Caco-2 (cell line): ENCODE results near the gene KIF26B. TPM values are rescaled to one million over a fixed set of nuclear protein-coding genes. Genes with fewer than 3 reads are reported as not detected.
"Not testable (repeated sequence)": the region's sequence is repeated elsewhere in the genome, so short reads cannot be mapped to it uniquely, and the experiment has no call there.

Experiments used
- BruUV-seq: library from RNA; stranded (reverse); fragments of 400-500 nt; replicated peaks from 2 replicates; lab custom pipeline; 2021; lab: Mats Ljungman, UMichigan
- CTCF ChIA-PET: fragments of 300-600 bp; sonication (Branson Sonifier 250); formaldehyde crosslinking; loops from one replicate; lab custom pipeline; 2022; ENCODE audit warnings: antibody characterized with exemption; lab: Charles Lee
- POLR2A ChIA-PET: fragments of 300-600 bp; sonication (Branson Sonifier 250); formaldehyde crosslinking; loops from one replicate; lab custom pipeline; 2022; ENCODE audit warnings: antibody characterized with exemption; lab: Charles Lee
- DNase-seq, 2 experiments: peaks; one replicate each; pipeline versions ENCODE4 v3.0.0 to v3.0.0-alpha.2; 2020 to 2022
- H3K27me3 ChIP-seq: replicated peaks from 2 replicates; pipeline ENCODE4 v1.6.0; 2011; ENCODE audit warnings: low read length; ENCODE audit not compliant: control insufficient read depth, insufficient read depth
- H3K36me3 ChIP-seq: 2 replicates; pipeline ENCODE4 v1.5.1; 2011; ENCODE audit warnings: low read length; ENCODE audit not compliant: control insufficient read depth, insufficient read depth
- H3K4me1 ChIP-seq: fragments of 250-450 bp; sonication (Bioruptor Pico); 2 replicates; pipeline ENCODE4 v1.5.1; 2020; ENCODE audit warnings: mild to moderate bottlenecking
- H3K4me3 ChIP-seq: 2 replicates; pipeline ENCODE4 v1.5.1; 2011; ENCODE audit warnings: low read depth, mild to moderate bottlenecking, control low read depth, low read length
- H3K9me3 ChIP-seq: fragments of 250-450 bp; sonication (Bioruptor Pico); 2 replicates; pipeline ENCODE4 v1.5.1; 2020; ENCODE audit warnings: mild to moderate bottlenecking, moderate library complexity
- H3K27ac Mint-ChIP-seq: one replicate; pipeline ENCODE4 v1.8.0; 2022; ENCODE audit warnings: mixed read lengths; ENCODE audit not compliant: unreplicated experiment
- H3K27me3 Mint-ChIP-seq: one replicate; pipeline ENCODE4 v1.8.0; 2022; ENCODE audit warnings: mixed read lengths; ENCODE audit not compliant: insufficient read depth, unreplicated experiment
- H3K36me3 Mint-ChIP-seq: one replicate; pipeline ENCODE4 v1.8.0; 2022; ENCODE audit warnings: mild to moderate bottlenecking, mixed read lengths; ENCODE audit not compliant: insufficient read depth, unreplicated experiment
- H3K4me1 Mint-ChIP-seq: one replicate; pipeline ENCODE4 v1.8.0; 2022; ENCODE audit warnings: low read depth, mixed read lengths; ENCODE audit not compliant: unreplicated experiment
- H3K4me3 Mint-ChIP-seq: one replicate; pipeline ENCODE4 v1.8.0; 2022; ENCODE audit warnings: mild to moderate bottlenecking, moderate library complexity, mixed read lengths; ENCODE audit not compliant: unreplicated experiment
- H3K9me3 Mint-ChIP-seq: one replicate; pipeline ENCODE4 v1.8.0; 2022; ENCODE audit warnings: mixed read lengths; ENCODE audit not compliant: unreplicated experiment
- intact Hi-C: fragments of 100-400 bp; cut with micrococcal nuclease; formaldehyde crosslinking; loops from one replicate; pipeline ENCODE4 v1.10.0; 2022; ENCODE audit not compliant: unreplicated experiment
- total RNA-seq: library from RNA; stranded (reverse); gene quantifications from 2 replicates; pipeline ENCODE4 v1.2.3, GENCODE V29; 2022
- TF ChIP-seq, protein P1 (sequence below), 2 experiments: fragments of 200-600 bp in 1 of 2; IDR thresholded peaks; 1 replicate in 1 of 2; 2 replicates in 1 of 2; pipeline versions ENCODE4 v1.5.1 to v1.8.0; 2011 to 2022; ENCODE audit warnings: antibody characterized with exemption in 1 of 2, control low read depth in 1 of 2, inconsistent platforms in 1 of 2, low read depth in 1 of 2, low read length in 1 of 2, mild to moderate bottlenecking in 1 of 2, moderate library complexity in 1 of 2; ENCODE audit not compliant: insufficient read depth in 1 of 2, severe bottlenecking in 1 of 2, unreplicated experiment in 1 of 2

KIF26B gene
- total RNA-seq, 1 experiment from 2014 or later = 4.9 TPM

DNA sequence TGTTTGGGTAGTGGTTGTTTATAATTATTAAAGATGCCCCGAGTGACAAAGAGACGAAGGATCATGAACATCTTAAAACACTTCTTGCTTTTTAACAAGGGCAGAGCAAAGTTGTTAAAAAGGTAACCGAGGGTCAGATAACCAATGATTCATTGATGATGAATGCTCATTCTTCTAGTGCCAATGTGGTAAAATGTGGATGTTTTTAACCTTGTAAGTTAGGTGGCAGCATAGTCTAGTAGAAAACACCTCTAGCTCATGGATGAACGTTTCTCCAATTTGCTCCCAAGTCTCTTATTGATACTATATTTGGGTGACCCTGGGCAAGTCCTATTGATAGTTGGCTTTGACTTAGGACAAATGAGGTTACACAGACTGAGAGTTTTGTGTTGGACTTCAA is 167.9 kb downstream of the KIF26B start:
- H3K4me1 ChIP-seq = no peaks in the 10 kb centered on the region; the same call in 1 of the 2 replicates
- no peak for DNase-seq

DNA sequence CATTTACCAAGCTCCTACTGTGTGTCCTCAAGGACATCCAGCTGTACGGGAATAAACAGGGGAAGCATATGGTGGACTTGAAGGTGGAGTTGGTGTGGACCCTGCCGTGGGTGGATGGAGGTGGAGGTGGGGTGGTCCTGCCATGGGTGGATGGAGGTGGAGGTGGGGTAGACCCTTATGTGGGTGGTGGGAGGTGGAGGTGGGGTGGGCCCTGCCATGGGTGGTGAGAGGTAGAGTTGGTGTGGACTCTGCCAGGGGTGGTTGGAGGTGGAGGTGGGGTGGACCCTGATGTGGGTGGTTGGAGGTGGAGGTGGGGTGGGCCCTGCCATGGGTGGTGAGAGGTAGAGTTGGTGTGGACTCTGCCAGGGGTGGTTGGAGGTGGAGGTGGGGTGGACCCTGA is 169.0 kb downstream of the KIF26B start:
- H3K4me1 ChIP-seq, H3K4me3 ChIP-seq, CTCF ChIA-PET, H3K36me3 ChIP-seq, H3K27me3 ChIP-seq, H3K4me1 Mint-ChIP-seq, H3K27ac Mint-ChIP-seq, DNase-seq, H3K9me3 Mint-ChIP-seq, POLR2A ChIA-PET, H3K9me3 ChIP-seq, H3K36me3 Mint-ChIP-seq, H3K4me3 Mint-ChIP-seq, BruUV-seq, H3K27me3 Mint-ChIP-seq: not testable (repeated sequence)
- intact Hi-C loops = loop anchor here (10.0 kb wide), 1 partner anchor 169 kb away; the partner anchor contains the start of gene KIF26B

More for the DNA sequence above, 167.9 kb downstream of the KIF26B start:
- Histone ChIP-seq H3K27me3 (no peaks in the 10 kb centered on the region), H3K36me3 (no peaks in the 10 kb centered on the region), H3K9me3 (no peaks in the 10 kb centered on the region), H3K4me3 (no peak overlapping the region)
- POLR2A ChIA-PET = no interaction called here
- Mint-ChIP-seq H3K4me1 (peaks cover 4% of the 10 kb centered on the region), H3K27ac (no peak overlapping the region), H3K9me3 (no peaks in the 10 kb centered on the region), H3K36me3 (no peaks in the 10 kb centered on the region), H3K27me3 (no peaks in the 10 kb centered on the region), H3K4me3 (no peak overlapping the region)
- BruUV-seq = no TSS peak
- intact Hi-C loops = loop anchor here (1.0 to 10.0 kb wide), 2 partner anchors 168 to 681 kb away; partner anchors contain the start of gene KIF26B
- CTCF ChIA-PET = interaction anchor here (0.6 to 0.9 kb wide), 3 partner anchors 58 to 680 kb away, joined by 3 to 8 read pairs (median 3); no protein-coding TSS in a partner anchor
- TF ChIP-seq, protein P1, sequence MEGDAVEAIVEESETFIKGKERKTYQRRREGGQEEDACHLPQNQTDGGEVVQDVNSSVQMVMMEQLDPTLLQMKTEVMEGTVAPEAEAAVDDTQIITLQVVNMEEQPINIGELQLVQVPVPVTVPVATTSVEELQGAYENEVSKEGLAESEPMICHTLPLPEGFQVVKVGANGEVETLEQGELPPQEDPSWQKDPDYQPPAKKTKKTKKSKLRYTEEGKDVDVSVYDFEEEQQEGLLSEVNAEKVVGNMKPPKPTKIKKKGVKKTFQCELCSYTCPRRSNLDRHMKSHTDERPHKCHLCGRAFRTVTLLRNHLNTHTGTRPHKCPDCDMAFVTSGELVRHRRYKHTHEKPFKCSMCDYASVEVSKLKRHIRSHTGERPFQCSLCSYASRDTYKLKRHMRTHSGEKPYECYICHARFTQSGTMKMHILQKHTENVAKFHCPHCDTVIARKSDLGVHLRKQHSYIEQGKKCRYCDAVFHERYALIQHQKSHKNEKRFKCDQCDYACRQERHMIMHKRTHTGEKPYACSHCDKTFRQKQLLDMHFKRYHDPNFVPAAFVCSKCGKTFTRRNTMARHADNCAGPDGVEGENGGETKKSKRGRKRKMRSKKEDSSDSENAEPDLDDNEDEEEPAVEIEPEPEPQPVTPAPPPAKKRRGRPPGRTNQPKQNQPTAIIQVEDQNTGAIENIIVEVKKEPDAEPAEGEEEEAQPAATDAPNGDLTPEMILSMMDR (IDR thresholded peaks at IDR 0.05; ENCODE audit: insufficient read depth in 1 of 2, low read depth in 1 of 2, low read length in 1 of 2, severe bottlenecking in 1 of 2, unreplicated experiment in 1 of 2) = peak in 1 of 2 experiments; percentile 24

DNA sequence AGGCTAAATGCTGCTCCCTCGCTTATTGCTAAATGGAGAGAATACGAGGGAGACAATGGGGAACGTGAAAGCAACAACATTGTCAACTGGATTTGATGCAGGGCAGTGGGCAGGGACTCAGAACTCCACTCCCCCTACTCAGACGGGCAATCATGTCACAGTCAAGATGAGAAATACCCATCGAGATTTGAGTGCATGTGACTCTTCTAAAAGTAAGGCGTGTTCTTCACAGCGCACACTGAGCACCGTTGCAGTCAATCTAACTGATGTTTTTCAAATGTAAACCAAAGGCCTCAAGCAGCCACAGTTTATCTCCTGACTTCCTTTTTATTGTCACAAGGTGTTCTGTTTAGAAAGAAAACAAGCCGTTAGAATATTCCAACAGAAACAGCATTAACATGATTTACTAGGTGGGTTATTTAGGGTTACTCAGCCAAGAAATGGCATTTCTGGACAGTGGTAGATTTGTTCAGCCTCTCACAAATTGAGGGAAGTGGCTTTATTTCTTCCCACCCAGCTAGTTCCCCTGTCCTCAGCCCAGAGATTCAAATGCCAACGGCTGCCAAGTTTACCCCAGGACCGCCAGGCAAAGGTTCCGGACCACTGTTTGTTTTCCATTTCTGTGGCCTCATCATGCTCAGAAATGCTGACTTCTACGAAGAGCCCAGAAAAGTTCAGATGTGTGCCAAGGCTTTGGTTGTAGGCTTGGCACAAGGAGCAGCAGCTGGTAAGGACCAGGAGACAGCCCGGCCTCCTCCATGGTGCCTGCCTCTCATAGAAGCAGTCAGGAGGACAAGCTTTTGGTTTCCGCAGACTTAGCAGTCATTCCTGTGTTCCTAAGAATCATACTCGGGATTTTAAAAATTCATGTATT is 171.4 kb downstream of the KIF26B start:
- Mint-ChIP-seq H3K9me3 (no peaks in the 10 kb centered on the region), H3K27me3 (no peaks in the 10 kb centered on the region), H3K27ac (no peak overlapping the region), H3K4me3 (no peak overlapping the region), H3K36me3 (no peaks in the 10 kb centered on the region), H3K4me1 (peaks cover 4% of the 10 kb centered on the region)
- TF ChIP-seq, protein P1 (IDR thresholded peaks at IDR 0.05; ENCODE audit: insufficient read depth in 1 of 2, low read depth in 1 of 2, low read length in 1 of 2, severe bottlenecking in 1 of 2, unreplicated experiment in 1 of 2) = no peak
- CTCF ChIA-PET = no interaction called here
- no TSS peak for BruUV-seq
- POLR2A ChIA-PET = no interaction called here
- no peak overlapping the region for H3K4me3 ChIP-seq
- no peaks in the 10 kb centered on the region for H3K27me3 ChIP-seq
- DNase-seq = no peak
- no peaks in the 10 kb centered on the region for H3K36me3 ChIP-seq
- H3K4me1 ChIP-seq = no peaks in the 10 kb centered on the region; the same call in 1 of the 2 replicates
- no peaks in the 10 kb centered on the region for H3K9me3 ChIP-seq
- intact Hi-C loops = loop anchor here (10.0 kb wide), 1 partner anchor 171 kb away; the partner anchor contains the start of gene KIF26B
